NB4 (cell line): Measurements from ENCODE around the gene RFX6.

Experiments used
- DNase-seq: peaks from one replicate; pipeline ENCODE4 v3.0.0; 2010; ENCODE audit warnings: low read depth
- H3K4me3 ChIP-seq: one replicate; pipeline ENCODE4 v1.5.1; 2011; ENCODE audit warnings: mild to moderate bottlenecking, low read depth, low read length, moderate library complexity
- MYC ChIP-seq: IDR thresholded peaks from 2 replicates; pipeline ENCODE4 v1.6.1; 2011; ENCODE audit warnings: low read depth, low read length
- POLR2A ChIP-seq: IDR thresholded peaks from 2 replicates; pipeline ENCODE4 v1.6.1; 2011; ENCODE audit warnings: mild to moderate bottlenecking; ENCODE audit not compliant: insufficient read length; ENCODE audit errors: extremely low read depth
- TF ChIP-seq, protein P1 (sequence below): IDR thresholded peaks from one replicate; pipeline ENCODE4 v1.5.1; 2012; ENCODE audit warnings: low read depth, low read length
- TF ChIP-seq, protein P2 (sequence below): IDR thresholded peaks from 2 replicates; pipeline ENCODE4 v1.6.1; 2011; ENCODE audit warnings: low read depth, low read length

Gene RFX6

DNA sequence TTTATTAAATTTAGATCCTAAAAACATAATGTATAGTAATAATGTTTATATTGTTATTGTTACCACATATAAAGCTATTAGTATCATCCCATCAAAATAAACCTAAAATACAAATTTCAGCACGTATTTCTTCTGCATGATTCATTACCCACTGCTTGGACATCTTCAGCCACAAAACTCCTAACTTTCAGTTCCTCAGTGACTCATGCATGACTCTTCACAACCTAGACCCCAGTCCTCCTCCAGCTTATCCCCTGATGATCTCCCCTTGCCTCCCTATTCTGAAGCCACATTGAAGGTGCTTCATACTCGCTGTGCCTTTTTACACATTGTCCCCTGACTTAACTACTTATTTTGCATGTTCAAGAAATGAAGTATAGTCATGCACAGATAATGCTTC is 37.0 kb upstream of the RFX6 start:
- TF ChIP-seq, protein P1, sequence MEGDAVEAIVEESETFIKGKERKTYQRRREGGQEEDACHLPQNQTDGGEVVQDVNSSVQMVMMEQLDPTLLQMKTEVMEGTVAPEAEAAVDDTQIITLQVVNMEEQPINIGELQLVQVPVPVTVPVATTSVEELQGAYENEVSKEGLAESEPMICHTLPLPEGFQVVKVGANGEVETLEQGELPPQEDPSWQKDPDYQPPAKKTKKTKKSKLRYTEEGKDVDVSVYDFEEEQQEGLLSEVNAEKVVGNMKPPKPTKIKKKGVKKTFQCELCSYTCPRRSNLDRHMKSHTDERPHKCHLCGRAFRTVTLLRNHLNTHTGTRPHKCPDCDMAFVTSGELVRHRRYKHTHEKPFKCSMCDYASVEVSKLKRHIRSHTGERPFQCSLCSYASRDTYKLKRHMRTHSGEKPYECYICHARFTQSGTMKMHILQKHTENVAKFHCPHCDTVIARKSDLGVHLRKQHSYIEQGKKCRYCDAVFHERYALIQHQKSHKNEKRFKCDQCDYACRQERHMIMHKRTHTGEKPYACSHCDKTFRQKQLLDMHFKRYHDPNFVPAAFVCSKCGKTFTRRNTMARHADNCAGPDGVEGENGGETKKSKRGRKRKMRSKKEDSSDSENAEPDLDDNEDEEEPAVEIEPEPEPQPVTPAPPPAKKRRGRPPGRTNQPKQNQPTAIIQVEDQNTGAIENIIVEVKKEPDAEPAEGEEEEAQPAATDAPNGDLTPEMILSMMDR, result no peak
- TF ChIP-seq POLR2A (no peak), MYC (no peak)
- TF ChIP-seq, protein P2, sequence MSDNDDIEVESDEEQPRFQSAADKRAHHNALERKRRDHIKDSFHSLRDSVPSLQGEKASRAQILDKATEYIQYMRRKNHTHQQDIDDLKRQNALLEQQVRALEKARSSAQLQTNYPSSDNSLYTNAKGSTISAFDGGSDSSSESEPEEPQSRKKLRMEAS, result no peak
- H3K4me3 ChIP-seq, result no peak overlapping the region
- DNase-seq, result peak; percentile 75

DNA sequence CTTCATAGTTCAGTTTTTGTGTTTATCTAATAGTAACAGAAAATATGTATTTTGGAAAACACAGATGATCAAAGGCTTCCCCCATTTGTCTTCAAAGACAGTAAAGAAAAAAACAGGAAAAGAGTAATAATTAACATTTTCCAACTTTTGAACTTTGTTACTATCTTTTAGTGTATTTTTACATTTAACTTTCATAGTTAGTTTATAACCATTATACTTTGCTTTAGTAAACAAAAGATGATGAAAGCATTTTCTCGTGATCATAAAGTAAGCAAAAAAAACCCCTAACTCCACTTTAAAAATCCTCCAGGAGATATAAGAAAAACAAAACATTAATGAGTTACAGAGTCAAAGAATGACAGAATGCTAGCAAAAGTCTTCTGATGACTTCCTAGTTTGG is 34.6 kb upstream of the RFX6 start:
- TF ChIP-seq, protein P2, result no peak
- TF ChIP-seq, protein P1, result no peak
- TF ChIP-seq MYC (no peak), POLR2A (no peak)
- DNase-seq, result no peak
- no peak overlapping the region for H3K4me3 ChIP-seq

DNA sequence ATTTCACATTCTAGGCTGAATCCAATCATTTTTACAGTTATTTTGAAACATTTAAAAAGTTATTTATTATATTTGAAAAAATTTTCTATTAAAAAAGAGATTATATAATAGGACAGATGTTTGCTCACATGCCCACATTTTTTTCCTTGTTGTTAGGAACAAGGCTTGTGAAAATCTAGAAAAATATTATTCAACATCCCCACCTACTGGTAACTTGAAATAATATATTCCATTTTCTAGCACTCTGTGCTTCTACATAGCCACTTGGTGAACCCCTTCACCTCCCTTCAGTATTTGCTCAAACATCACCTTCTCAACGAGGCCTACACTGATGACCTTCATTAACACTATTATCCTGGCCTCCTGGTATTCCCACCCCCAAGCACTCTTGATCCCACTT is 29.8 kb upstream of the RFX6 start:
- peak; percentile 55 for DNase-seq
- no peak overlapping the region for H3K4me3 ChIP-seq
- TF ChIP-seq POLR2A (no peak), MYC (no peak)
- TF ChIP-seq, protein P2, result no peak
- TF ChIP-seq, protein P1, result no peak

DNA sequence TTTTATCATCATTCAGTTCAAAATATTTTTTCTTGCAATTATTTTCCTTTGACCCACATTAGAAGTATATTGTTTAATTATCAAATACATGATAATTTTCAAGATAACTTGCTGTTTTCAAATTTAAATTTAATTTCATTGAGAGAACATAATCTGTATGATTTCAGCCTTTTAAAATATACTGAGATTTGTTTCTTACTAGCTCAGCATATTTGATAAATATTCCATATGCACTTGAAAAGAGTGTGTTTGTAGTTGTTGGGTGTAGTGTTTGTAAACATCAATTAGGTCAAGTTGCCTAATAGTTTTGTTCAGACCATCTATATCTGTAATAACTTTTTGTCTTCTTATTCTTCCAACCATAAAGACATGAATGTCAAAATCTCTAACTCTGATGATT is 19.0 kb upstream of the RFX6 start:
- H3K4me3 ChIP-seq, result no peak overlapping the region
- no peak for TF ChIP-seq MYC
- TF ChIP-seq, protein P2, result no peak
- TF ChIP-seq, protein P1, result no peak
- no peak for TF ChIP-seq POLR2A
- DNase-seq, result no peak

DNA sequence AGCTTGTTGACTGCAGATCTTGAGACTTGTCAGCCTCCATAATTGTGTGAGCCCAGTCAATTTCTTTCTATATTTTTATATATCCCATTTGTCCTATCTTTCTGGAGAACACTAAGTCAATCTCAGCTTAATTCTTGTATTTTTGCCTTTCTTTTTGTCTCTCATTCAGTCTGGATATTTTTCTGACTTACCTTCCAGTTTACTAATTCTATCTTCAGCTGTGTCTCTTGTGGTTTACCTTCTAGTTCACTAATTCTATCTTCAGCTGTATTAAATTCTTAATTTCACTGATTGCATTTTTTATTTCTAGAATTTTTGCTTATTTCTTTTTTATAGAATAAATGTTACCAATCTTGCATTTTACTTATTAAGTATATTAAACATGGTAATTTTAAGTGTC is 17.8 kb upstream of the RFX6 start:
- no peak for DNase-seq
- H3K4me3 ChIP-seq, result no peak overlapping the region
- TF ChIP-seq MYC, result no peak
- TF ChIP-seq, protein P1, result no peak
- no peak for TF ChIP-seq POLR2A
- TF ChIP-seq, protein P2, result no peak
